ENCODE results near the gene MYO10.
A peak's percentile ranks its signal among the peaks of the same experiment; 100 is the strongest.
"Not testable (repeated sequence)": the region's sequence is repeated elsewhere in the genome, so short reads cannot be mapped to it uniquely, and the experiment has no call there.

Gene MYO10

GRCh38 chr5:16936150-16936988 is at the start of gene MYO10:
MYO10 (minus strand) TSS chr5:16936288; CDS start chr5:16935808, 480 bp downstream.
- DNase-seq = peak; percentile 58 to 68

- not testable (repeated sequence) for DNase-seq
Measured at GRCh38 chr5:16985304-16985703, 49.2 kb upstream of the MYO10 start.

- no peak for DNase-seq
Measured at GRCh38 chr5:16983972-16984371, 47.9 kb upstream of the MYO10 start.

DNA sequence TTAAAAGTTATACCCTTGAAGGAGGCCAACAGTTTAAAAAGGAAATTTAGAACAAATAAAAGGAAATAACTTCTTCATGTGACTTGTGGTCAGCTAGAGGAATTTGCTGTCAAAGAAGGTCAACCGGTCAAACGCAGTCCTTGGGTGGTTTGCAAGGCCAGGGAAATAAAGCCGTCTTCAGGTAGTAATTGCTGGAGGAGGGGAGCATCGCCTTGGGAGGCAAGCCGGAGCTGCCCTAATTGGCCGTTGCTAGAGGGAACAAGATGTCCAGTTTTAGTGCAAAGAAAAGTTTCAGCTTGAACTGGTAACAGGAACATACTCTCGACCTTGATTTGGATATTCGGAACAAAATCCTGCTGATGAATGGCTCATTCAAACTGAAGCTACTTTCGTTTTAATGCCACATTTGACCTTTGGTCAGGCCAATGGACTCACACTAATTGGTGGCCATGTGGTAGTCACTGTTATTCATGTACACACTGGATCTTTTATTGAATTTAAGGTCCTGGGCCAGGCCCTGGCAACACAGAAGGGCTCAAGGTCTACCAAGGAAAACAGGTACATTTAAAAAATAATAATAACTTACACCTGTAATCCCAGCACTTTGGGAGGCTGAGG is 47.0 kb upstream of the MYO10 start:
- DNase-seq = no peak

DNA sequence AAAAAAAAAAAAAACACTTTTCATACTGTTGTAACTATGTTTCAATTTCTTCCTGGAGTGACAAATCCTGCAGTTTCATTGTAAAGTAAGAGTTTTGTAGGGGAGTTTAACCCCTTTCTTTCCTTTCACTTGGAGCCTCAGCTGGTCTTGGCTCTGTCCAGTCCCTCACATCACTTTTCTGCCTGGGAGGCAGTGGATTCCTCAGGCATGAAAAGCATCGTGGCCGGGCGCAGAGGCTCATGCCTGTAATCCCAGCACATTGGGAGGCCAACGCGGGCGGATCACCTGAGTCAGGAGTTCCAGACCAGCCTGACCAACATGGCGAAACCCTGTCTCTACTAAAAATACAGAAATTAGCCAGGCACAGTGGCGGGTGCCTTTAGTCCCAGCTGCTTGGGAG is 45.6 kb upstream of the MYO10 start:
- no peak for DNase-seq

DNA sequence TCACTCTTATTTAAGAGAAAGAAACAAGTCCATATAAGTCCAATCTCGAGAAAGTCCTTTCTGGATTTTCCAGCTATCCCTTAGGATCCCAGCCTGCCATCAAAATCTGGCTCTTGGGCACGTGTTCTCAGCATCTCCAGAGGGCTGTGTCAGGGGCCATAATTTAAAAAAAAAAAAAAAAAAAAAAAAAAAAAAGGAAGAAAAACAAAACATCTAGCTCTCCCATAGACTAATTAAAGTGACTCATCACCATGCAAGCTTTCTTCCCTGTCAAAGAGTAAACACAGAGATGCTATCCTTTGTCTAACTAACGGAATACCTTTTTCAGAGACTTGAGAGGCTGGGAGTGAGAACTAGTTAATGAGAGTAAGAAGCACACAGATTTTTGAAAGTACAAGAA is 44.9 kb upstream of the MYO10 start:
- DNase-seq = no peak

GRCh38 chr5:16978296-16978695 is 42.2 kb upstream of the MYO10 start:
- DNase-seq = no peak

- DNase-seq = no peak
Measured at GRCh38 chr5:16976625-16977008, 40.5 kb upstream of the MYO10 start.

DNA sequence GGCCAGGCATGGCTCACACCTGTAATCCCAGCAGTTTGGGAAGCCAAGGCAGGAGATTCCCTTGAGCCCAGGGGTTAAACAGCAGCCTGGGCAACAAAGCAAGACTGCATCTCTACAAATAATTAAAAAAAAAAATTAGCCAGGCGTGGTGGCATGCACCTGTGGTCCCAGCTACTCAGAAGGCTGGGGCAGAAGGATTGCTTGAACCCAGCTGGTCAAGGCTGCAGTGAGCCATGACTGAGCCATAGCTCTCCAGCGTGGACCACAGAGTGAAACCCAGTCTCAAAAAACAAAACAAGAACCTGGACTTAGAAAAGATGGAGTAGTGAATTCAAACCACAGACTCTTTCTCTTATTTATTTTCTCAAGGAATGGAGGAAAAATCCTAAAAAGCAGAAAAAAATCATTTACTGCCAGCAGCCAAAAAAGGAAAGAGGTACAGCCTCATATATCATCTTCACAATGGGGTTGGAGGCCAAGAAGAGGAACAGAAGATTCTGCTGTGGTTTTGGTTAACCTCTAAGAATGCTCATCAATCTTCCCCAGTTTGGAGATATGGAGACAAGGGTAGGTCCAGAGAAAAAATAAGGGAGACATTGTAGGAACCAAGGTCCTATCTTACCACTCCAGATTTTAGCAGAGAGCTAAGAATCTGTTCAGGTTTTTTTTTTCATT is 40.0 kb upstream of the MYO10 start:
- DNase-seq = peak; percentile 45 to 55

- no peak for DNase-seq
Measured at GRCh38 chr5:16974981-16975380, 38.9 kb upstream of the MYO10 start.

GRCh38 chr5:16970826-16971225 is 34.7 kb upstream of the MYO10 start:
- DNase-seq = no peak

- DNase-seq = no peak
Measured at GRCh38 chr5:16970260-16970659, 34.2 kb upstream of the MYO10 start.

DNA sequence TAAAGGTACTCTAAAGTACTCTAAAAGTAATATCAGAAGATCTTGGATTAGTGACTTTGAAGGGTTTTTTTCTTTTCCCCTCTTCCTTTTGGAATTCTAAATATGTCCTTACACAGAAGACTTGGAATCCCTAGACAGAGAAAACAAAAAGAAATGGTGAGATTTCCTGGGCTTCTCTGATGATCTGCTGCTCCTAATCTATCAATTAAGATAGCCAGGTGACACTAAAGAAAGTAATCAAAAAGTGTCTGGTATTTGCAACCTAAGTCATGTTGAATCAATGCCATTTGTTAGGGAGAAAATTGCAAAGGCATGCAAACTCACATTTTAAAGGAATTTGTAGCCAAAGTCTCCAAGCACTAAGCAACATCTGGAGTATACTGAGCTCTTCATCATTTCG is 29.5 kb upstream of the MYO10 start:
- DNase-seq = no peak

GRCh38 chr5:16963821-16964220 is 27.7 kb upstream of the MYO10 start:
- no peak for DNase-seq

GRCh38 chr5:16961131-16961530 is 25.0 kb upstream of the MYO10 start:
- DNase-seq = no peak

- no peak for DNase-seq
Measured at GRCh38 chr5:16957304-16958196, 21.5 kb upstream of the MYO10 start.

DNA sequence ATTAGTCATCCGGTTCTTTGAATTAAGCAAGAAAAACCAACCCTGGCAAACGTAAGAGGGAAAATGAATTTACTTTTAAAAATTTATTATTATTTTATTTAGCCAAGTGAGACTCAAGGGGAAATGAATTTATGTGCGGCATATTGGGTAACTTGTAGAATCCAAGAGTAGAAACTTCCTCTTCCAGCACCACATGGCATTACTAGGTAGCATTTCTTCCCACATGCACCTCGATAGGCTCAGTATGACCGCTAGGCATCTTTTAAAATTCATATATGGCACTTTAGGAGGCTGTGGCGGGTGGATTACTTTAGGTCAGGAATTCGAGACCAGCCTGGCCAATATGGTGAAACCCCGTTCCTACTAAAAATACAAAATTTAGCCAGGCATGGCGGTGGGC is 17.6 kb upstream of the MYO10 start:
- peak in 1 of 2 experiments; percentile 2 for DNase-seq

DNA sequence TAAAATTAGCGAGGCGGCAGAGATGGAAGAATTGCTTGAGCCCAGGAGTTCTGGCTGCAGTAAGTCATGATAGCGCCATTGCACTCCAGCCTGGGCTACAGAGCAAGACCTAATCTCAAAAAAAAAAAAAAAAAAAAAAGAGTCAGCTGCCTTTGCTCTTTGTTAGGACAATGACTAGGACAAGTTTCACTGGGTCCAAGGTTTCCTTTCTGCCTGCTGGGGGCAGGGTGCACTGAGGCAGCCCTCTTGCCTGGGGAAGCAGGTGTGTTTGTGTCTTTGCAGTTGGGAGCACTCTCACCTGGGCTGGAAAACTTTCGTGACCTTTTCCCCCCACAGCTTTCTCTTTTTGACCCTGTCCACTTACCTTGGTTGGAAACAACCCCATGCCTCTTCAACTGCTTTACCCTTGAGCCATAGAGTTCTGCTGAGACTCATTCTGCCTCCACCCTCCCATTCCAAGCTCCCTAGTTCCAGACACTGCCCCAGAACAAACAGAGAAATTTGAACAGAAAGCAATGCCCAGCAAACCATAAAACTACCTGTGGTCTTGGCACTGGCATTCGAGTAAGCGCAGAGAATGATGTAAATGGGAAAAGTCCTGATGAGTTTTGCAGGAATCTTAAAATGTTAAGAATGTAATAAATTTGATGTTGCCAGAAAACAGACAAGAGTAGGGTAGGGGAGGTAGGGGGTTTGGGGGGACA is 17.0 kb upstream of the MYO10 start:
- DNase-seq = no peak

DNA sequence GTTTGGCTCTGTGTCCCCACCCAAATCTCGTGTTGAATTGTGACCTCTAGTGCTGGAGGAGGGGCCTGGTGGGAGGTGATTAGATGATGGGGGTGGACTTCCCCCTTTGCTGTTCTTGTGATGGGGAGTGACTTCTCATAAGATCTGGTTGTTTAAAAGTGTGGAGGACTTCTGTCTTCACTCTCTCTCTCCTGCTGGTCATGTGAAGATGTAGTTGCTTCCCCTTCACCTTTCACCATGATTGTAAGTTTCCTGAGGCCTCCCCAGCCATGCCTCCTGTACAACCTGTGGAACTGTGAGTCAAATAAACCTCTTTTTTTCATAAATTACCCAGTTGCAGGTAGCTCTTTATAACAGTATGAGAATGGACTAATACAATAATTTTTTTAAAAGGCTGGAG is 10.6 kb upstream of the MYO10 start:
- DNase-seq = no peak

- no peak for DNase-seq
Measured at GRCh38 chr5:16944816-16945562, 8.9 kb upstream of the MYO10 start.

All from Kasumi-1 (cell line).